ENCODE data around the gene SNX13.

GRCh38 chr7:17844514-17845196, 95.6 kb downstream of the SNX13 start:
- TF ChIP-seq CTCF (IDR thresholded peaks at IDR 0.05; ENCODE audit: low read length) (no peak), EZH2 (IDR thresholded peaks at IDR 0.05; ENCODE audit: borderline replicate concordance, low read length) (no peak)

All from OCI-LY1 (cell line).